HK-2 (cell line): ENCODE measurements around the gene SCNM1.
A peak's percentile ranks its signal among the peaks of the same experiment; 100 is the strongest.

Source experiments
- DNase-seq: peaks from one replicate; pipeline ENCODE4 v3.0.0-alpha.2; 2018; ENCODE audit not compliant: unreplicated experiment

Gene SCNM1

GRCh38 chr1:151165738-151166504, at the start of gene SCNM1, which contains the start of gene LYSMD1:
SCNM1 (plus strand) TSS chr1:151166144; CDS start chr1:151166153, 9 bp downstream.
LYSMD1 (minus strand) TSS chr1:151165902; CDS start chr1:151165258, 644 bp downstream.
- peak; percentile 96 for DNase-seq

GRCh38 chr1:151124763-151125403, 41.1 kb upstream of the SCNM1 start:
- DNase-seq: no peak

GRCh38 chr1:151128800-151129199, 37.1 kb upstream of the SCNM1 start:
- no peak for DNase-seq

- DNase-seq: no peak
Measured at GRCh38 chr1:151130987-151131586, 34.9 kb upstream of the SCNM1 start.

- no peak for DNase-seq
Measured at GRCh38 chr1:151131701-151132334, 34.1 kb upstream of the SCNM1 start.

GRCh38 chr1:151132335-151133017, 33.5 kb upstream of the SCNM1 start:
- DNase-seq: no peak

GRCh38 chr1:151133018-151133806, 32.7 kb upstream of the SCNM1 start:
- DNase-seq: no peak

- no peak for DNase-seq
Measured at GRCh38 chr1:151134396-151134795, 31.5 kb upstream of the SCNM1 start.

- DNase-seq: no peak
Measured at GRCh38 chr1:151134991-151135390, 31.0 kb upstream of the SCNM1 start.

- no peak for DNase-seq
Measured at GRCh38 chr1:151135433-151136385, 30.2 kb upstream of the SCNM1 start.

- DNase-seq: no peak
Measured at GRCh38 chr1:151137789-151138188, 28.2 kb upstream of the SCNM1 start.

- DNase-seq: no peak
Measured at GRCh38 chr1:151142411-151143056, 23.4 kb upstream of the SCNM1 start.

- no peak for DNase-seq
Measured at GRCh38 chr1:151143057-151143435, 22.9 kb upstream of the SCNM1 start.

GRCh38 chr1:151143986-151144385, 22.0 kb upstream of the SCNM1 start:
- DNase-seq: no peak

GRCh38 chr1:151144474-151145303, 21.3 kb upstream of the SCNM1 start:
- no peak for DNase-seq

GRCh38 chr1:151145304-151146071, 20.5 kb upstream of the SCNM1 start:
- DNase-seq: no peak

GRCh38 chr1:151146072-151146411, 19.9 kb upstream of the SCNM1 start:
- DNase-seq: no peak
